ENCODE measurements around the gene ATAD2B. TPM values are rescaled to one million over a fixed set of nuclear protein-coding genes. Genes with fewer than 3 reads are reported as not detected.

ATAD2B gene
- total RNA-seq, 1 experiment from 2014 or later: 6.8 TPM

DNA sequence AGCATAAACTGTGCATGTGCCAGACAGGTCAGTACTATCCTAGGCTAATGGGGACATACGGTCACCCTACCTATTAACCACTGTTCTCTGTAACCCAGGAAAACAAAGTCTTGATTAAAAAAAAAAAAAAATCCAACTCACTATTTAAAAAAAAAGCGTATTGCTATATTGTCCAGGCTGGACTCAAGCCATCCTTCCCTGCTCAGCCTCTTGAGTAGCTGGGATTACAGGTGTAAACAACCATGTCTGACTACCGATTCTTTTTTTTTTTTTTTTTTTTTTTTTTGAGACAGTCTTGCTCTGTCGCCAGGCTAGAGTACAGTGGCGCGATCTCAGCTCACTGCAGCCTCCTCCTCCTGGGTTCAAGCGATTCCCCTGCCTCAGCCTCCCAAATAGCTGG is 11.6 kb downstream of the ATAD2B start:
- DNase-seq (ENCODE audit: low read depth): no peak

DNA sequence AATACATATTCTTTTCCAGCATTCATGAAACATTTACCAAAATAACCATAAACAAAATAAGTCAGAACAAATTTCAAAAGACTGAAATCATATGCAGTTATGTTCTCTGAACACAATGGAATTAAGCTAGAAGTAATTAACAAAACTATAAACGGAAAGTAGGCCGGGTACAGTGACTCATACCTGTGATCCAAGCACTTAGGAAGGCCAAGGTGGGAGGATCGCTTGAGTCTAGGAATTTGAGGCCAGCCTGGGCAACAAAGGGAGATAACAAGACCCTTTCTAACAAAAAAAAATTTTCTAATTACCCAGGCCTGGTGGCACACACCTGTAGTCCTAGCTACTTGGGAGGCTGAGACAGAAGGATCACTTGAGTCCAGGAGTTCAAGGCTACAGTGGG is 14.9 kb downstream of the ATAD2B start:
- DNase-seq (ENCODE audit: low read depth): no peak

DNA sequence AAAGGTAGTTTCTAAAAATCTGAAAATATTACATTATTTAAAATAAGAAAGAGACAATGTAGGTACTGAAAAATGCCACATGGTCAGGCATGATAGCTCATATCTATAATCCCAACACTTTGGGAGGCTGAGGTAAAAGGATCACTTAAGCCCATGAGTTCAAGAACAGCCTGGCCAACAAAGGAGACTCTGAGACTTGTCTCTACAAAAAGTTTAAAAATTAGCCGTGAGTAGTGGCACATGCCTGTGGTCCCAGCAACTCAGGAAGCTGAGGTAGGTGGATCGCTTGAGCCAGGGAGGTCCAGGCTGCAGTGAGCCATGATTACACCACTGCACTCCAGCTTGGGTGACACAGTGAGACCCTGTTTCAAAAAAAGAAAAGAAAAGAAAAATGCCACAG is 21.8 kb downstream of the ATAD2B start:
- DNase-seq (ENCODE audit: low read depth): peak; percentile 19

DNA sequence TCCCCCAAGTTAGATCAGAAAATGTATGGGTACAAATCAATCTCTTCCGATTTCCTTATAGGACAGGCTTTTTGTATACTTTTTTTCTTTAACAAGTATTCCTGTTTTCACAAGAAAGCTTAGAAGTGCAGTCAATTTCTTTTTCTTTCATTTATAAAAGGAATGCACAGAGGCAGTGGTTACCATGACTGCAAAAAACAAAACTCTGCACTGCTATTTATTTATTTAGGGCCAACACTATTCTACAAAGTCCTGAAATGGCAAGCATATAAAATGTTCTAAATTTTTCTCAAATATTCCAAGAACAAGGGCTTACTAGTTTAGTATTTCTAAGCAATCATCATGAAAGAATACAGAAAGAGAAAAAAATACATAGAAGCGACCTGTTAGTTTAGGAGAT is 22.2 kb downstream of the ATAD2B start:
- no peak for DNase-seq (ENCODE audit: low read depth)

DNA sequence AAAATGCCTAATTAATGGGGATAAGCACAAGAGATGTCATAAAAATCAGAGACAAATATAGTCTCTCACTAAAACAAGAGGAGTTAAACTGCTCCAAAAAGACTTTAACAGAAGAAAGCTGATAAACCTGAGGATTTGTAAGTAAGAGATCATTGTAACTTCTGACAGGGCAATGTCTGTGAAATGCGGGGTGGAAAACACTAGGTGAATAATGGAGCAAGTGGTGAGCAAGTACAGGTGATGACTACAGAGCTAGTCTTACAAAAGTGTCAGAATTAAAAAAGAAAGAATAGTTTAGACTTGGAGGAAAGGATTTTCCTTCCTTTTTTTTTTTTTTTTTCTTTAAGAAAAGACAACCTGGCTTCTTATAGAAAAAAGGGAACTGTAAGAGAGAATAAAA is 22.7 kb downstream of the ATAD2B start:
- no peak for DNase-seq (ENCODE audit: low read depth)

DNA sequence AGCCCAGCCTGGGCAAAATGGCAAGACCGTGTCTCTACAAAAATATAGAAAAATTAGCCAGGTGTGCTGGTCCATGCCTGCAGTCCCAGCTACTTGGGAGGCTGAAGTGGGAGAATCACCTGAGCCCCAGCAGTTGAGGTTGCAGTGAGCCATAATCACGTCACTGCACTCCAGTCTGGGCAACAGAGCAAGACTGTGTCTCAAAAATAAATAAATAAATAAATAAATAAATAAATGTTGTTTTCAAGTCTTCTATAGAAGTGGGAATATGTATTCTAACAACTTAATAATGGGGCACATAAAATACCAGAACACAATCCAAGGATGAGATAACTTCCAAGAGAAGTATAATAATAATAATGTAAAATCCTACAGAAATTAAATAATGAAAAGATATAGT is 23.9 kb downstream of the ATAD2B start:
- no peak for DNase-seq (ENCODE audit: low read depth)

DNA sequence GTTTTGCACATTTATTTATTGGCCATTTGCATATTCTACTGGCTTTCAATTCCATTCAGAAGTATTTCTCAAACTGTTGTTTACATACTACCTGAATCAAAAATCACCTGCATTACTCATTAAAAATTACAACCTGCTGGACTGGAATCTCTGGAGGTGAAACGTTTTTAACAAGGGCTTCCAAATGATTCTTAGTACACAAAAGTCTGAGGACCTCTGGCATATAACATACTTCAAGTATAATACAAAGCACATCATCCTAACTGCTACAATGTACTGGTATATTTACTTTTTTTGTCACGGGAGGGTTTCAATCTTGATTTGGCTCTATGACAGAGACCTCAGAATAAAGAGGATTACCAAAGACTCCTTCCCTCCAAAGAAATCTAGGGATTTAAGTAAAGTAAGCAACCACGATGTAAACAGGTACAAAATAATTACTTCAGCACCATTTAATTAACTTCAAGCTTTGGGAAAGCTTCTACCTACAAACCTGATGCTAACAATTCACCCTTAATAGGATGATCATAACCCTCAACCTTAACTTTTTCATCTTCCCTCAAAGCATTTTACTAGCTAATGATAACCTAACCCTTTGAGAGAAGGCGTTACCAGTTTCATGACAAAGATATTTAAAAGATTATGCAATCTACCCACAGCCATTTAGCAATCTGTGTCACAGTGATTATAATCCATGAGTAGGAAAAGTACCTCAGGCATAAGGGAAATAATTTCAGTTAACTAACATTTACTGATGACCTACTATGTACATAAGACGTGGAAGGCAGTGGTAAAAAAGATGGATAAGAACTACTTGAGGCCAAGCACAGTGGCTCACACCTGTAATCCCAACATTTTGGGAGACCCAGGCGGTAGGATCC is 24.7 kb downstream of the ATAD2B start:
- DNase-seq (ENCODE audit: low read depth): no peak

DNA sequence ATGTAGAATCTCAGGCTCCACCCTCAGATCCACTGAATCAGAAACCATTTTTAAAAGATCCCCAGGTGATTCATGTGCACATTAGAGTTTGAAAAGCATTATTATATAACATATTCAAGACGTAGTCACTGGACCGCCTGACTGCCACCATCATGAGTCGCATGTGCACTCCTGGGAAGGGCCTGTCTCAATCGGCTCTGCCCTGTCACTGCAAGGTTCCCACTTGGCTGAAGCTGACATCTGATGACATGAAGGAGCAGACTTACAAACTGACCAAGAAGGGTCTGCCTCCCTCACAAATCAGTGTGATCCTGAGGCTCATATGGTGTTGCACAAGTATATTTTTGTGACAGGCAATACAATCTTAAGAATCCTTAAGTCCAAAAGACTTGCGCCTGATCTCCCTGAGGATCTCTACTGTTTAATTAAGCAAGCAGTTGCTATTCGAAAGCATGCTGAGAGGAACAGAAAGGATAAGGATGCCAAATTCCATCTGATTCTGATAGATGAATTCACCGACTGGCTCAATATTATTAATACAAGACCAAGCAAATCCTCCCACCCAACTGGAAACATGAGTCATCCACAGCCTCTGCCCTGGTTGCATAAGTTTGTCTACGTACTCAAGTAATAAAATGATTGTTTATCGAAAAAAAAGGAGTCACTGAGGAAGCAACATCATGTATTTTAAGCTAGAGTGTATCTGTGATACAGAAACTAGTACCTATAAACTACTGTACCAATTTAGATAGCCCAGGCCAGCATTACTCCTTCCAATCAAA is 26.2 kb downstream of the ATAD2B start:
- DNase-seq (ENCODE audit: low read depth): peak; percentile 68

DNA sequence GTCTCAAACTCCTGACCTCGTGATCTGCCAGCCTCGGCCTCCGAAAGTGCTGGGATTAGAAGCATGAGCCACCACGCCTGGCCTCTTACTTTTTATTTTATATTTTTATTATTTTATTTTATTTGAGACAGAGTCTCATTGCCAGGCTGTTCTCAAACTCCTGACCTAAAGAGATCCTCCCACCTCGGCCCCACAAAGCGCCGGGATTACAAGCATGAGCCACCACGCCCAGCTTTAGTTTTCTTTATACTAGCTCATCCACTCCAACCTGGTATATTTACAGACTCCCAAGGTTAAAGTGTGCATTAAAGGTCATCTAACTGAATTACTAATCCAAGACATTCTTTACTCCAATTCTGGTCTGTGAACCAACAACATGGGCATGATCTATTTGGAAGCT is 26.8 kb downstream of the ATAD2B start:
- no peak for DNase-seq (ENCODE audit: low read depth)

DNA sequence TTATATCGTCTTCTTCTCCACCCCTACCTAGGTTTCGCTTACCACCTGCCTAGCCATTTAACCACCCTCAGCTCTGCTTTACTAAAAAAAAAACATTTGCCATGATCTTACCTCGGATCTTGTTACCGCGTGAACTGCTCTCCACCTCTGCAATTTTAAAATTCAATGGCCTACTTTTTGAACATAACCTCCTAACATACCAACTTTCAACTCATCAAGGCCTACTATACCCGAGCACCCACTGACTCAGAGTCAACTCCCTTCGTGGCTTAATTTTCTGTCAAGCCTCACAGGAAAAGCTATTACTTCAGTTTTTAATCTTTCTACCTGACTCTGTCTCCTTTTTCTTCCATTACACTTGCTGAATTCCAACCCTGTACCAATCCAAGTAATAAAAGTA is 55.7 kb downstream of the ATAD2B start:
- DNase-seq (ENCODE audit: low read depth): no peak

DNA sequence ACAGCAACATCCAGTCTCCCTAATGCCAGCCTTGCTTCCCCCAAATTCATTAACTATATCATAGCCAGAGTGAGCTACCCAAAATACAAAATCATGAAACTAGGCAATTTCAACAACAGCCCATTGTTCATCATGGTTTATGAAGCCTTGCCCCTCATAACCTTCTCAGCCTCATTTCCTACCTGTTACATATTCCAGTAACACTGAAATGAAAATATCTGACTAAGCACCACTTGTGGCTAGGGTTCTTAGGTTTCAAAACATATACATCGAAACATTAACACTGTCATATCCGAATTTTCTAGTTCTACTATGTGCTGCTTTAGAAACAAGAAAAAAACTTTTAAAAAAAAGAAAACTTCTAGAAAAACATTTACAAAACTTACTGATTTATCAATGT is 59.5 kb downstream of the ATAD2B start:
- no peak for DNase-seq (ENCODE audit: low read depth)

DNA sequence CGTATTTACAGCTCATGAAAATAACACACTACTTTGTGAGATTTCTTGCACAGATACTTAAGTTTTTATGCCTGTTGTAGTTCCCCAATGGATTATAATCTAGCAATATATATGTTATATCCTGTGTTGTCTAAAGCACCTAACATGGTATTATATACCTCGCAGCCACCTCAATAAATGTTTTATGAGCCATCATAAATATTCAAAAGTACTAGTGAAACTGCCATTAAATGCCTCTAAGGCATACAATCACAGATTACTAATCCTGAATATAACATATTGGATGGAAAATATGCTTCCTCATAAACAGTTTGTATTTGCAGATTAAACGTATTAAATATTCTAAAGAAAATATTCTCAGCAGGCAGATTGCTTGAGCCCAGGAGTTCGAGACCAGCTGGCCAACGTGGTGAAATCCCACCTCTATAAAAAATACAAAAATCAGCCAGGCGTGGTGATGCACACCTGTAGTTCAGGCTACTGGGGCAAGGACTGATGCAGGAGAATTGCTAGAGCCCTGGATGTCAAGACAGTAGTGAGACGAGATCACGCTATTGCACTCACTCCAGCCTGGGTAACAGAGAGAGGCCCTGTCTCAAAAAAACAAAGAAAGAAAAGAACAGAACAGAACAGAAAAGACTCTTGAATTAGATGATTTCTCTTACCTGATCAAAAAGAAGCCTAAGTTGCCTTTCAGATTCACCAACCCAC is 64.1 kb downstream of the ATAD2B start:
- DNase-seq (ENCODE audit: low read depth): no peak

DNA sequence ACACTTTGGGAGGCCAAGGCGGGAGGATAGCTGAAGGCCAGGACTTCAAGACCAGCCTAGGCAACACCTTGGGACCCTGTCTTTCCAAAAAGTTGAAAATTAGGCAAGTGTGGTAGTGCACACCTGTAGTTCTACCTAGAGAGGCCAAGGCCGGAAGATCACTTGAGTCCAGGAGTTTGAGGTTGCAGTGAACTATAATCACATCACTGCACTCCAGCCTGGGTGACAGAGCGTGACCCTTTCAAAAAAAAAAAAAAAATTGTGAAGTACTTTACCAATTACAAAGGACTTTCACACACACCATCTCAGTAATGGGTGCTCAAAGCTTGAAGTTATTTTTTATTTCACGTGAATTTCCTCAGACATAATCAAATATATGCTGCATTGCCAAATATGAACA is 65.0 kb downstream of the ATAD2B start:
- DNase-seq (ENCODE audit: low read depth): no peak

DNA sequence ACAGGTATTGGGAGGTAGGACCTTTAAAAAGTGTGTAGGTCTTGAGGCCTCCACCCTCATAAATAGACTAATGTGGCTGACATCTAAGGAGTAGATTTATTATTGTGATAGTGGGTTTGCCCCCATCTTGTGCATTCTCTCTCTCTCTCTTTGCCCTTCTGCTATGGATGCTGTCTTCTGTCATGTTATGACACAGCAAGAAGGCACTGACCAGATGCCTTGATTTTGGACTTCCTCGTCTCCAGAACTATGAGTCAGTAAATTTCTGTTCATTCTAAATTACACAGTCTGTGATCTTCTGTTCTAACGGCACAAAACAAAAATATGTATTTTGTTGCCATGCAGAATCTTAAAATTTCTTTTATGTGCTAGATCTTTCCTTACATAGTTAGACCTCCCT is 66.9 kb downstream of the ATAD2B start:
- DNase-seq (ENCODE audit: low read depth): no peak

DNA sequence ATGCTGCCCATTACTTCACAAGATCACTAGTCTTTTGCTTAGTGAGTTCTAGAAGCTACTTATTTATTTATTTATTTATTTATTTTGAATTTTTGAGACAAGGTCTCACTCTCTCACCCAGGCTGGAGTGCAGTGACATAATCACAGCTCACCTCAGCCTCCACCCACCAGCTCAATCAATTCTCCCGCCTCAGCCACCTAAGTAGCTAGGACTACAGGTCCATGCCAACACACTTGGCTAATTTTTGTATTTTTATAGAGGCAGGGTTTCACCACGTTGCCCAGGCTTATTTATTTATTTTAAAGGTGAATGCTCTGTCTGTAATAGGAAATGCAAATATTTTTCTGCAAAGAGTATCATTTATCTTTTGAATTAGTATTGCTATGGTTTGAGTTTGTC is 67.7 kb downstream of the ATAD2B start:
- DNase-seq (ENCODE audit: low read depth): no peak

DNA sequence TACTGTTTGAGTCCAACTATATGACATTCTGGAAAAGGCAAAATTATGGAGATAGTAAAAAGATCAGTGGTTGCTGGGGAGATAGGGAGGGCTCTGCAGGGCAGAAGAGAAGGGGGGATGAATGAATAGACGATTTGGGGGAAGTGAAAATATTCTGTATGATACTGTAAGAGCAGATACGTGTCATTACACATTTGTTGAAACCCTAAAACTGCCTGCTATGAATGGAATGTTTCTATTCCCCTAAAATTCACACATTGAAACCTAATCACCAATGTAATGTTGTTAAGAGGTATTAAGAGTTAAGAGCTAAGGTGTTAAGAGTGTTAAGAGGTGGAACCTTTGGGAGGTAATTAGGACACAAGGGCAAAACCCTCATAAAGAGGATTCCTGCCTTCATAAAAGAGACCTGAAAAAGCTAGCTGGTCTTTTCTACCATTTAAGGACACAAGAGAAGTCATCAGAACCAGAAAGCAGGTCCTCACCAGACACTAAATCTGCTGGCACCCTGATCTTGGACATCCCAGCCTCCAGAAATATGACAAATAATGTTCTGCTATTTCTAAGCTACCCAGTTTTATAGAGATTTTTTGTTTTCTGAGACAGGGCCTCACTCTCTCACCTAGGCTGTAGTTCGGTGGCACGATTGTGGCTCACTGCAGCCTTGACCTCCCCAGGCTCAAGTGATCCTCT is 76.2 kb downstream of the ATAD2B start:
- no peak for DNase-seq (ENCODE audit: low read depth)

DNA sequence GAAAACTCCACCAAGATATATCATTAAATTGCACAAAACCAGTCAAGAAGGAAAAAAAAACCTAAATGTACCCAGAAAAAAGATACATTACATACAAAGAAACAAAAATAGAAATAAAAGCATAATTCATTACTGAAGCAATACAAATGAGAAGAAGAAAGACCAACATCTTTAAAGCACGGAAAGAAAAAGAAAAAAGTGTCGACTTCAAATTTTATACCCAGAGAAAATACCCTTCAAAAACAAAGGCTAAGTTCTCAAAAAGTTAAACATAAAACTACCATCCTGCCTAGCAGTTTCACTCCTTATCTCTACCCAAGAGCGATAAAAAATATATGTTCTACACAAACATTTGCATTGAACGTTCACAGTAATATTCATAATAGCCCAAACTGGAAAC is 82.0 kb downstream of the ATAD2B start:
- no peak for DNase-seq (ENCODE audit: low read depth)

DNA sequence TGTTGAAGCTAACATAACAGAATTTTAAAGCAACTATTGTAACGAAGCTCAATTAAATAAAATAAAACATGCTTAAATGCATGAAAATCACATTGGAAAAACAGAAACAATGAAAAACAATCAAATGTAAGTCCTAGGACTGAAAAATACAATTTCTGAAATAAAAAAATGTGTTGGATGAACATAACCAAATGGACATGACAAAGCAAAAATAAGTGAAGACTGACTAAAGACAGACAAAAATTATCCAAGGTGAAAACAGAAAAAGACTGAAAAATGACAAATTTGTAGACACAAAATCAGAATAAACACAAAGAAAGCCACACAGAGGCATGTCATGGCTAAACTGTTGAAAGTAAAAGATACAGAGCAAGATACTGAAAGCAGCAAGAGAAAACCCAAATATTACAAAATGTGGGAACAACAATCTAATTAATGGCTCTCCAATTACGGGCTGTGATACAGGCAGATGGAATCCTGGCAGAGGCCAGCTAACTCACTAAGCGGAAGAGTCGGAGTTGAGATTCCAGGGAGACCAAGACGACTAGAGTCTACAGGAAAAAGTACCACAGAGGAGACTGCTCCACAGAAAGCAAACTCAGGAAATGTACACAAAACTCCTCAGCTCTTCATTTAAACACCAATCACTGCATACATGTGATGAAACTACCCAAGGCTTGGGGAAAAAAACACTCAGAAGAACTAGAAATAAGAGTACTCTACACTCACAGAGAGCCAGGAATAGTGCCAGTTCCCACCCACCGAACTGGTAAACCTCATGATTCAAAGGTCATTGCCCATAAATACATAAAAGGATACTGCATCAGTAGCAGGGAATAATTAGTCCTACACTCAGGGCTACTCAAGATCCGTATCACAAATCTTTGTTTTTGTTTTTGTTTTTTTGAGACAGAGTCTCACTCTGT is 83.6 kb downstream of the ATAD2B start:
- DNase-seq (ENCODE audit: low read depth): no peak

DNA sequence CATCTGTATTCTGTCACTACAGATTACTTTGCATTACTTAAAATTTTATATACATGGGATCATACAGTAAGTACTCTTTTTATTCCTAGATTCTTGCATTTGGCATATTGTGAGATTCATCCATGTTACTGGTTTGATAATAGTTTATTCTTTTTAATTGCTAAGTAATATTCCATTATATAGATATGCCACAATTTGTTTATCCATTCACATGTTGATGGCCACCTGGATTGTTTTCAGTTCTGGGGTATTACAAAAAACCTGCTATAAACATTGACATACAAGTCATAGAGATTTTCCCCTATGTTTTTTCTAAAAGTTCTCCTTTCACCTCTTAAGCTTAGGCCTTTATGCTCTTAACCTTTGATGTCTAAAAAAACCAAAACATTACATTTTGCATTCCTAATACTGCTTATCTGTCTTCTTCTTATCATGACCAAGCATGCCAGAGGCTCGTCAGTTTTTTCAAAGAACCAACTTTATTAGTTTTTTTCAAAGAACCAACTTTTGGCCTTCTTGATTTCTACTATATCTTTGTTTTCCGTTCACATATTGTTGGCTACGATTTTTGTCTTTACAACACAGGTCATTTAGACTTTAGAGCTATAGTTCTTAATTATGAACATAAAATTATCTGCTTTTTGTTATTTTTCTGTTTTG is 86.9 kb downstream of the ATAD2B start:
- no peak for DNase-seq (ENCODE audit: low read depth)

DNA sequence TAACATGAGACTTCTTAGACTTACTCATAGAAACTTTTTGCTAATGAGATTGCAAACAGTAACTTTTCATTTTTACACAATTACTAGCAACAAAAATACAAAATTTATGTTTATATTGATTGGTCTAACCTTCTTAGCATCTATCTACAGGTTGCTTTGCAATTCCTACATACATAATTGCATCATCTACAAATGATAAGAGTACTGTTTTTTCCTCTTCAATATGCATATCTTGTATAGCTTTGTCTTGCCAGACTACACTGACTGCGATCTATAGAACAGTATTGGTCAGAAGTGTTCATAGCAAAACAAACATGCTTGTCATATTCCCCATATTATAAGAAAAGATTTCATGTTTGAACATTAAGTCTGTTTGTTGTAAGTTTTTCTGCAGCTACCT is 87.9 kb downstream of the ATAD2B start:
- DNase-seq (ENCODE audit: low read depth): no peak

Measured in HT1080 (cell line).